HepG2 (cell line): ENCODE results near the gene PPP1R27. TPM values are rescaled to one million over a fixed set of nuclear protein-coding genes. Genes with fewer than 3 reads are reported as not detected.

Experiments
- ATAC-seq: fragments of 200-7000 bp; cut with Tn5 transposase; 3 replicates; pipeline ENCODE4 v1.9.1; 2020; ENCODE audit warnings: mild to moderate bottlenecking, moderate library complexity
- BruUV-seq: library from RNA; stranded (reverse); fragments of 400-500 nt; replicated peaks from 2 replicates; lab custom pipeline; 2021; lab: Mats Ljungman, UMichigan
- CTCF ChIA-PET: fragments of 300-600 bp; formaldehyde crosslinking; extraction: SDS; loops from one replicate; lab custom pipeline; 2021; ENCODE audit warnings: low total read pairs, inconsistent platforms, low intra/inter-chr PET ratio; lab: Yijun Ruan, JAX
- POLR2A ChIA-PET: fragments of 350-600 bp; sonication (Branson Sonifier 250); formaldehyde crosslinking; loops from one replicate; lab custom pipeline; 2020; ENCODE audit warnings: antibody characterized with exemption, inconsistent platforms; lab: Yijun Ruan, JAX
- DNase-seq: peaks from one replicate; pipeline ENCODE4 v3.0.0-alpha.2; 2015; ENCODE audit warnings: low spot score
- FAIRE-seq: peaks from 3 replicates; lab custom pipeline; 2011; peaks lifted over from hg19 to GRCh38; lab: Jason Lieb, UNC
- H2AFZ ChIP-seq: one replicate; pipeline ENCODE4 v1.6.1; 2011; ENCODE audit warnings: low read length, inconsistent platforms
- H3K27ac ChIP-seq: fragments of 300-600 bp; 3 replicates; pipeline ENCODE4 v1.8.0; 2011; ENCODE audit warnings: mixed run types, mild to moderate bottlenecking, mixed read lengths, low read length, inconsistent platforms; ENCODE audit not compliant: insufficient read depth; ENCODE audit errors: extremely low read length
- H3K27me3 ChIP-seq, 2 experiments: fragments of 200-600 bp in 1 of 2; 2 replicates in 1 of 2; 3 replicates in 1 of 2; pipeline versions ENCODE4 v1.6.0 to v1.8.0; 2011; ENCODE audit warnings: low read length in 2 of 2, mild to moderate bottlenecking in 2 of 2, moderate library complexity in 2 of 2, inconsistent platforms in 1 of 2; ENCODE audit not compliant: insufficient read depth in 2 of 2, control insufficient read depth in 1 of 2
- H3K36me3 ChIP-seq, 2 experiments: fragments of 200-600 bp in 1 of 2; replicated peaks in 1 of 2; 2 replicates in 1 of 2; 3 replicates in 1 of 2; pipeline versions ENCODE4 v1.5.1 to v1.8.0; 2011; ENCODE audit warnings: low read length in 2 of 2, inconsistent platforms in 1 of 2; ENCODE audit not compliant: insufficient read depth in 2 of 2, control insufficient read depth in 1 of 2
- H3K4me1 ChIP-seq: 2 replicates; pipeline ENCODE4 v1.5.1; 2012; ENCODE audit warnings: low read length, inconsistent platforms; ENCODE audit not compliant: insufficient read depth
- H3K4me2 ChIP-seq: 2 replicates; pipeline ENCODE4 v1.6.0; 2011; ENCODE audit warnings: low read depth, low read length, inconsistent platforms
- H3K4me3 ChIP-seq, 3 experiments: fragments of 200-600 bp in 1 of 3; sonication (generic), shearing (Covaris generic) in 1 of 3; replicated peaks in 1 of 3; 2 replicates each; pipeline ENCODE4 v1.5.1; 2011 to 2016; ENCODE audit warnings: low read length in 3 of 3, inconsistent platforms in 2 of 3, low read depth in 2 of 3, mild to moderate bottlenecking in 2 of 3, control low read depth in 1 of 3, mixed read lengths in 1 of 3; ENCODE audit not compliant: insufficient read depth in 1 of 3
- H3K79me2 ChIP-seq: one replicate; pipeline ENCODE4 v1.6.1; 2011; ENCODE audit warnings: low read length, inconsistent platforms; ENCODE audit not compliant: insufficient read depth
- H3K9ac ChIP-seq: 2 replicates; pipeline ENCODE4 v1.6.0; 2011; ENCODE audit warnings: mild to moderate bottlenecking, low read depth, low read length, inconsistent platforms; ENCODE audit not compliant: insufficient read depth
- H3K9me3 ChIP-seq: 2 replicates; pipeline ENCODE4 v1.5.1; 2012; ENCODE audit warnings: mild to moderate bottlenecking, low read length
- H4K20me1 ChIP-seq: 2 replicates; pipeline ENCODE4 v1.6.0; 2011; ENCODE audit warnings: inconsistent platforms, mild to moderate bottlenecking, low read length, moderate library complexity; ENCODE audit not compliant: insufficient read depth
- CHD4 ChIP-seq: fragments of 200-600 bp; sonication (generic); IDR thresholded peaks from 2 replicates; pipeline ENCODE4 v1.7.0; 2017; ENCODE audit warnings: mild to moderate bottlenecking, low read length, borderline replicate concordance
- FOXA3 ChIP-seq: IDR thresholded peaks from 2 replicates; pipeline ENCODE4 v1.6.1; 2016; ENCODE audit warnings: missing genetic modification reagents, missing compliant biosample characterization
- GABPB1 ChIP-seq: IDR thresholded peaks from 2 replicates; pipeline ENCODE4 v1.6.1; 2016; ENCODE audit warnings: mild to moderate bottlenecking, missing genetic modification reagents, moderate library complexity, missing compliant biosample characterization
- MZF1 ChIP-seq: sonication (generic); formaldehyde crosslinking; IDR thresholded peaks from 2 replicates; pipeline ENCODE4 v1.8.1; 2023; ENCODE audit warnings: mild to moderate bottlenecking, missing genetic modification reagents, borderline replicate concordance
- NBN ChIP-seq: fragments of 450-650 bp; conservative IDR thresholded peaks from 2 replicates; pipeline ENCODE4 v1.6.1; 2017
- NRL ChIP-seq: sonication (generic); formaldehyde crosslinking; IDR thresholded peaks from 2 replicates; pipeline ENCODE4 v1.5.0; 2020; ENCODE audit warnings: missing genetic modification reagents, mild to moderate bottlenecking, moderate library complexity, borderline replicate concordance
- PRMT3 ChIP-seq: sonication (generic); formaldehyde crosslinking; IDR thresholded peaks from 2 replicates; pipeline ENCODE4 v1.8.1; 2022; ENCODE audit warnings: low read depth, mild to moderate bottlenecking, moderate library complexity, missing genetic modification reagents, borderline replicate concordance
- REXO4 ChIP-seq: sonication (generic); formaldehyde crosslinking; IDR thresholded peaks from 2 replicates; pipeline ENCODE4 v1.8.0; 2022; ENCODE audit warnings: missing genetic modification reagents, mild to moderate bottlenecking, borderline replicate concordance
- RFXAP ChIP-seq: sonication (generic); formaldehyde crosslinking; IDR thresholded peaks from 2 replicates; pipeline ENCODE4 v1.4.0; 2020; ENCODE audit warnings: missing genetic modification reagents, borderline replicate concordance
- XRCC5 ChIP-seq: fragments of 200-400 bp; formaldehyde crosslinking; optimal IDR thresholded peaks from 2 replicates; pipeline ENCODE3; 2017; ENCODE audit warnings: mild to moderate bottlenecking, low read length
- ZNF282 ChIP-seq: fragments of 450-650 bp; IDR thresholded peaks from 2 replicates; pipeline ENCODE4 v1.6.1; 2018; ENCODE audit not compliant: partially characterized antibody
- ZNF430 ChIP-seq: sonication (generic); formaldehyde crosslinking; IDR thresholded peaks from 2 replicates; pipeline ENCODE4 v1.9.0; 2021; ENCODE audit warnings: mild to moderate bottlenecking, missing genetic modification reagents
- ZNF550 ChIP-seq: sonication (generic); formaldehyde crosslinking; IDR thresholded peaks from 2 replicates; pipeline ENCODE4 v1.4.0; 2020; ENCODE audit warnings: mild to moderate bottlenecking, missing genetic modification reagents, borderline replicate concordance
- ZNF619 ChIP-seq: sonication (generic); formaldehyde crosslinking; IDR thresholded peaks from 2 replicates; pipeline ENCODE4 v1.4.0; 2020; ENCODE audit warnings: mild to moderate bottlenecking, missing genetic modification reagents
- ZNF766 ChIP-seq: sonication (generic); formaldehyde crosslinking; IDR thresholded peaks from 2 replicates; pipeline ENCODE4 v1.5.0; 2020; ENCODE audit warnings: missing genetic modification reagents, borderline replicate concordance
- ZNF883 ChIP-seq: sonication (generic); formaldehyde crosslinking; IDR thresholded peaks from 2 replicates; pipeline ENCODE4 v1.5.1; 2020; ENCODE audit warnings: mild to moderate bottlenecking, missing genetic modification reagents; ENCODE audit errors: not compliant biosample characterization
- ZSCAN30 ChIP-seq: sonication (generic); formaldehyde crosslinking; IDR thresholded peaks from 2 replicates; pipeline ENCODE4 v1.5.0; 2020; ENCODE audit warnings: mild to moderate bottlenecking, missing genetic modification reagents
- WGBS: methylation state at CpG from one replicate; pipeline ENCODE4 v1.1.6; 2017; ENCODE audit warnings: low lambda C conversion rate; 5-methylcytosine and 5-hydroxymethylcytosine counted together
- in situ Hi-C: cut with HindIII; loops from 2 replicates; pipeline ENCODE4 v1.10.0; 2017; ENCODE audit warnings: low pct_unique_long_range_greater_than_20kb; ENCODE audit not compliant: extremely low pct_ligation_motif_present
- intact Hi-C: fragments of 100-400 bp; cut with micrococcal nuclease; formaldehyde crosslinking; loops from one replicate; pipeline ENCODE4 v1.10.0; 2022; ENCODE audit not compliant: unreplicated experiment
- polyA plus RNA-seq, 8 experiments: library from polyadenylated mRNA; depleted of rRNA in 3 of 8; stranded (reverse) in 7 of 8; unstranded in 1 of 8; fragments of >200 nt; fragmentation: Illumina TruSeq in 4 of 8; extraction: Trizol in 4 of 8; gene quantifications; 2 replicates each; pipeline versions ENCODE4 v1.2.1 to v1.2.3, GENCODE V29; 2011 to 2016; ENCODE audit warnings: low read depth in 4 of 8, missing spikeins in 1 of 8, mixed read lengths in 1 of 8; ENCODE audit not compliant: insufficient read depth in 1 of 8
- total RNA-seq, 5 experiments: library from RNA; depleted of rRNA; stranded (reverse); fragments of >200 nt; fragmentation: Illumina TruSeq; extraction: Trizol; gene quantifications; 2 replicates each; pipeline ENCODE4 v1.2.3, GENCODE V29; 2016; ENCODE audit warnings: low read depth in 1 of 5
- TF ChIP-seq, protein P1 (sequence below): sonication (generic); formaldehyde crosslinking; IDR thresholded peaks from 2 replicates; pipeline ENCODE4 v1.4.0; 2020; ENCODE audit warnings: mild to moderate bottlenecking, low read depth, missing genetic modification reagents
- TF ChIP-seq, protein P2 (sequence below): sonication (generic); formaldehyde crosslinking; IDR thresholded peaks from 2 replicates; pipeline ENCODE4 v1.9.0; 2021; ENCODE audit warnings: missing genetic modification reagents, mild to moderate bottlenecking, borderline replicate concordance
- TF ChIP-seq, protein P3 (sequence below): sonication (generic); formaldehyde crosslinking; IDR thresholded peaks from 2 replicates; pipeline ENCODE4 v1.4.0; 2020; ENCODE audit warnings: missing genetic modification reagents

The PPP1R27 gene
- total and polyA plus RNA-seq, 2 of the 13 experiments (the other 11 are each of a cell fraction or from before 2014, with no cell fraction given): 0.17 to 1.00 TPM

DNA sequence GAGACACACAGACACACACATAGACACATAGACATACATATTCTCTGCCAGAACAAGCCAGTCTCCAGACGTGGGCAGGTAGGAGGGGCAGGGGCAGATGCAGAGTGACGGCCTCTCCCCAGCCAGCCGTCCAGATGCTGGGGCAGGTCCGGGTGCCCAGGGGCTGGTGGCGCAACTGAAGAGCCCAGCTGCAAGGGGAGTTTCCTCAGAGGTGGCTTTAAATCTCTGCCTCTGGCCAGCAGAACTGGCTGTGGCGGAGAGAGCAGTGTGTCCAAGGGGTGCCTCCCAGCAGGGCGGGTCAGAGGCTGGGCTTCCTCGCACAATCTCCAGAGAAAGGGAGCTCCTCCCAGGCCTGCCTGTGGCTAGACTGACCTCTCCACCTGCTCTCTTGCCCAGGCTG lies 40.3 kb downstream of the PPP1R27 start:
- H3K36me3 ChIP-seq: no peaks in the 10 kb centered on the region
- H3K27me3 ChIP-seq: peaks cover 1 to 12% of the 10 kb centered on the region in 2 experiments; a peak in 4 of 5 replicates
- ATAC-seq (peak; percentile 98), DNase-seq (no peak), FAIRE-seq (no peak)
- WGBS: 6% methylated on average over 8 of the region's 8 CpGs
- intact Hi-C loops (no loop called here), in situ Hi-C loops (no loop called here)
- peaks cover 19% of the 10 kb centered on the region for H3K4me1 ChIP-seq
- no peak overlapping the region for H3K27ac ChIP-seq
- H4K20me1 ChIP-seq: no peaks in the 10 kb centered on the region
- H3K4me2 ChIP-seq: no peak overlapping the region
- ChIA-PET CTCF (no interaction called here), POLR2A (interaction anchor here (0.7 to 1.1 kb wide), 2 partner anchors 39 to 91 kb away, joined by 3 to 9 read pairs; partner anchors contain the start of genes MCRIP1 and MRPL12)
- BruUV-seq: no TSS peak
- no peak overlapping the region for H2AFZ ChIP-seq
- no peaks in the 10 kb centered on the region for H3K9me3 ChIP-seq
- no peaks in the 10 kb centered on the region for H3K79me2 ChIP-seq
- no peak overlapping the region; a peak in 1 of 6 replicates for H3K4me3 ChIP-seq
- H3K9ac ChIP-seq: no peak overlapping the region; the same call in 1 of the 2 replicates
- TF ChIP-seq PRMT3: no peak
- TF ChIP-seq REXO4 (CRISPR knock-in tag): no peak
- TF ChIP-seq ZNF550 (CRISPR knock-in tag): peak; percentile 68; the same call in 1 of the 2 replicates
- TF ChIP-seq ZNF883 (CRISPR knock-in tag): no peak
- TF ChIP-seq FOXA3 (CRISPR knock-in tag): no peak
- 0 out of 2 replicates have a peak, but pooled peaks have one; percentile 18 for TF ChIP-seq ZNF619 (CRISPR knock-in tag)
- TF ChIP-seq, protein P1, sequence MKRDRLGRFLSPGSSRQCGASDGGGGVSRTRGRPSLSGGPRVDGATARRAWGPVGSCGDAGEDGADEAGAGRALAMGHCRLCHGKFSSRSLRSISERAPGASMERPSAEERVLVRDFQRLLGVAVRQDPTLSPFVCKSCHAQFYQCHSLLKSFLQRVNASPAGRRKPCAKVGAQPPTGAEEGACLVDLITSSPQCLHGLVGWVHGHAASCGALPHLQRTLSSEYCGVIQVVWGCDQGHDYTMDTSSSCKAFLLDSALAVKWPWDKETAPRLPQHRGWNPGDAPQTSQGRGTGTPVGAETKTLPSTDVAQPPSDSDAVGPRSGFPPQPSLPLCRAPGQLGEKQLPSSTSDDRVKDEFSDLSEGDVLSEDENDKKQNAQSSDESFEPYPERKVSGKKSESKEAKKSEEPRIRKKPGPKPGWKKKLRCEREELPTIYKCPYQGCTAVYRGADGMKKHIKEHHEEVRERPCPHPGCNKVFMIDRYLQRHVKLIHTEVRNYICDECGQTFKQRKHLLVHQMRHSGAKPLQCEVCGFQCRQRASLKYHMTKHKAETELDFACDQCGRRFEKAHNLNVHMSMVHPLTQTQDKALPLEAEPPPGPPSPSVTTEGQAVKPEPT (CRISPR knock-in tag): 0 out of 2 replicates have a peak, but pooled peaks have one; percentile 21
- TF ChIP-seq, protein P2, sequence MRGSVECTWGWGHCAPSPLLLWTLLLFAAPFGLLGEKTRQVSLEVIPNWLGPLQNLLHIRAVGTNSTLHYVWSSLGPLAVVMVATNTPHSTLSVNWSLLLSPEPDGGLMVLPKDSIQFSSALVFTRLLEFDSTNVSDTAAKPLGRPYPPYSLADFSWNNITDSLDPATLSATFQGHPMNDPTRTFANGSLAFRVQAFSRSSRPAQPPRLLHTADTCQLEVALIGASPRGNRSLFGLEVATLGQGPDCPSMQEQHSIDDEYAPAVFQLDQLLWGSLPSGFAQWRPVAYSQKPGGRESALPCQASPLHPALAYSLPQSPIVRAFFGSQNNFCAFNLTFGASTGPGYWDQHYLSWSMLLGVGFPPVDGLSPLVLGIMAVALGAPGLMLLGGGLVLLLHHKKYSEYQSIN (CRISPR knock-in tag): no peak
- no peak for TF ChIP-seq ZNF282
- TF ChIP-seq XRCC5: peak; percentile 38
- 0 out of 2 replicates have a peak, but pooled peaks have one; percentile 35 for TF ChIP-seq NRL (CRISPR knock-in tag)
- TF ChIP-seq NBN: no peak
- TF ChIP-seq RFXAP (CRISPR knock-in tag): 0 out of 2 replicates have a peak, but pooled peaks have one; percentile 25
- TF ChIP-seq MZF1: no peak
- 0 out of 2 replicates have a peak, but pooled peaks have one; percentile 16 for TF ChIP-seq GABPB1 (CRISPR knock-in tag)
- TF ChIP-seq, protein P3, sequence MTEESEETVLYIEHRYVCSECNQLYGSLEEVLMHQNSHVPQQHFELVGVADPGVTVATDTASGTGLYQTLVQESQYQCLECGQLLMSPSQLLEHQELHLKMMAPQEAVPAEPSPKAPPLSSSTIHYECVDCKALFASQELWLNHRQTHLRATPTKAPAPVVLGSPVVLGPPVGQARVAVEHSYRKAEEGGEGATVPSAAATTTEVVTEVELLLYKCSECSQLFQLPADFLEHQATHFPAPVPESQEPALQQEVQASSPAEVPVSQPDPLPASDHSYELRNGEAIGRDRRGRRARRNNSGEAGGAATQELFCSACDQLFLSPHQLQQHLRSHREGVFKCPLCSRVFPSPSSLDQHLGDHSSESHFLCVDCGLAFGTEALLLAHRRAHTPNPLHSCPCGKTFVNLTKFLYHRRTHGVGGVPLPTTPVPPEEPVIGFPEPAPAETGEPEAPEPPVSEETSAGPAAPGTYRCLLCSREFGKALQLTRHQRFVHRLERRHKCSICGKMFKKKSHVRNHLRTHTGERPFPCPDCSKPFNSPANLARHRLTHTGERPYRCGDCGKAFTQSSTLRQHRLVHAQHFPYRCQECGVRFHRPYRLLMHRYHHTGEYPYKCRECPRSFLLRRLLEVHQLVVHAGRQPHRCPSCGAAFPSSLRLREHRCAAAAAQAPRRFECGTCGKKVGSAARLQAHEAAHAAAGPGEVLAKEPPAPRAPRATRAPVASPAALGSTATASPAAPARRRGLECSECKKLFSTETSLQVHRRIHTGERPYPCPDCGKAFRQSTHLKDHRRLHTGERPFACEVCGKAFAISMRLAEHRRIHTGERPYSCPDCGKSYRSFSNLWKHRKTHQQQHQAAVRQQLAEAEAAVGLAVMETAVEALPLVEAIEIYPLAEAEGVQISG (CRISPR knock-in tag): 0 out of 2 replicates have a peak, but pooled peaks have one; percentile 43
- no peak for TF ChIP-seq ZNF430 (CRISPR knock-in tag)
- no peak for TF ChIP-seq ZSCAN30 (CRISPR knock-in tag)
- TF ChIP-seq CHD4: peak; percentile 26; the same call in 1 of the 2 replicates
- TF ChIP-seq ZNF766 (CRISPR knock-in tag): no peak
